HepG2 (cell line): Measurements from ENCODE around the gene METTL27. TPM values are rescaled to one million over a fixed set of nuclear protein-coding genes. Genes with fewer than 3 reads are reported as not detected.

ENCODE experiments used
- ATAC-seq: fragments of 200-7000 bp; cut with Tn5 transposase; 3 replicates; pipeline ENCODE4 v1.9.1; 2020; ENCODE audit warnings: mild to moderate bottlenecking, moderate library complexity
- BruUV-seq: library from RNA; stranded (reverse); fragments of 400-500 nt; replicated peaks from 2 replicates; lab custom pipeline; 2021; lab: Mats Ljungman, UMichigan
- CTCF ChIA-PET: fragments of 300-600 bp; formaldehyde crosslinking; extraction: SDS; loops from one replicate; lab custom pipeline; 2021; ENCODE audit warnings: low total read pairs, inconsistent platforms, low intra/inter-chr PET ratio; lab: Yijun Ruan, JAX
- POLR2A ChIA-PET: fragments of 350-600 bp; sonication (Branson Sonifier 250); formaldehyde crosslinking; loops from one replicate; lab custom pipeline; 2020; ENCODE audit warnings: antibody characterized with exemption, inconsistent platforms; lab: Yijun Ruan, JAX
- DNase-seq: peaks from one replicate; pipeline ENCODE4 v3.0.0-alpha.2; 2015; ENCODE audit warnings: low spot score
- FAIRE-seq: peaks from 3 replicates; lab custom pipeline; 2011; peaks lifted over from hg19 to GRCh38; lab: Jason Lieb, UNC
- H2AFZ ChIP-seq: one replicate; pipeline ENCODE4 v1.6.1; 2011; ENCODE audit warnings: low read length, inconsistent platforms
- H3K27ac ChIP-seq: fragments of 300-600 bp; 3 replicates; pipeline ENCODE4 v1.8.0; 2011; ENCODE audit warnings: mixed run types, mild to moderate bottlenecking, mixed read lengths, low read length, inconsistent platforms; ENCODE audit not compliant: insufficient read depth; ENCODE audit errors: extremely low read length
- H3K27me3 ChIP-seq, 2 experiments: fragments of 200-600 bp in 1 of 2; 2 replicates in 1 of 2; 3 replicates in 1 of 2; pipeline versions ENCODE4 v1.6.0 to v1.8.0; 2011; ENCODE audit warnings: low read length in 2 of 2, mild to moderate bottlenecking in 2 of 2, moderate library complexity in 2 of 2, inconsistent platforms in 1 of 2; ENCODE audit not compliant: insufficient read depth in 2 of 2, control insufficient read depth in 1 of 2
- H3K36me3 ChIP-seq, 2 experiments: fragments of 200-600 bp in 1 of 2; replicated peaks in 1 of 2; 2 replicates in 1 of 2; 3 replicates in 1 of 2; pipeline versions ENCODE4 v1.5.1 to v1.8.0; 2011; ENCODE audit warnings: low read length in 2 of 2, inconsistent platforms in 1 of 2; ENCODE audit not compliant: insufficient read depth in 2 of 2, control insufficient read depth in 1 of 2
- H3K4me1 ChIP-seq: 2 replicates; pipeline ENCODE4 v1.5.1; 2012; ENCODE audit warnings: low read length, inconsistent platforms; ENCODE audit not compliant: insufficient read depth
- H3K4me2 ChIP-seq: 2 replicates; pipeline ENCODE4 v1.6.0; 2011; ENCODE audit warnings: low read depth, low read length, inconsistent platforms
- H3K4me3 ChIP-seq, 3 experiments: fragments of 200-600 bp in 1 of 3; sonication (generic), shearing (Covaris generic) in 1 of 3; replicated peaks in 1 of 3; 2 replicates each; pipeline ENCODE4 v1.5.1; 2011 to 2016; ENCODE audit warnings: low read length in 3 of 3, inconsistent platforms in 2 of 3, low read depth in 2 of 3, mild to moderate bottlenecking in 2 of 3, control low read depth in 1 of 3, mixed read lengths in 1 of 3; ENCODE audit not compliant: insufficient read depth in 1 of 3
- H3K79me2 ChIP-seq: one replicate; pipeline ENCODE4 v1.6.1; 2011; ENCODE audit warnings: low read length, inconsistent platforms; ENCODE audit not compliant: insufficient read depth
- H3K9ac ChIP-seq: 2 replicates; pipeline ENCODE4 v1.6.0; 2011; ENCODE audit warnings: mild to moderate bottlenecking, low read depth, low read length, inconsistent platforms; ENCODE audit not compliant: insufficient read depth
- H3K9me3 ChIP-seq: 2 replicates; pipeline ENCODE4 v1.5.1; 2012; ENCODE audit warnings: mild to moderate bottlenecking, low read length
- H4K20me1 ChIP-seq: 2 replicates; pipeline ENCODE4 v1.6.0; 2011; ENCODE audit warnings: inconsistent platforms, mild to moderate bottlenecking, low read length, moderate library complexity; ENCODE audit not compliant: insufficient read depth
- HIC2 ChIP-seq: sonication (generic); formaldehyde crosslinking; IDR thresholded peaks from 2 replicates; pipeline ENCODE4 v1.9.0; 2022; ENCODE audit warnings: low read depth, missing genetic modification reagents
- HNF4A ChIP-seq: sonication (generic); formaldehyde crosslinking; IDR thresholded peaks from 2 replicates; pipeline ENCODE4 v1.4.0; 2020; ENCODE audit warnings: missing genetic modification reagents
- HNF4G ChIP-seq, 2 experiments: sonication (generic) in 1 of 2; formaldehyde crosslinking in 1 of 2; IDR thresholded peaks; 2 replicates each; pipeline versions ENCODE4 v1.4.0 to v1.6.1; 2011 to 2020; ENCODE audit warnings: borderline replicate concordance in 2 of 2, low read depth in 2 of 2, mild to moderate bottlenecking in 2 of 2, low read length in 1 of 2, missing genetic modification reagents in 1 of 2, moderate library complexity in 1 of 2
- MNT ChIP-seq: fragments of 450-650 bp; IDR thresholded peaks from 2 replicates; pipeline ENCODE4 v1.6.1; 2016
- PATZ1 ChIP-seq: sonication (generic); formaldehyde crosslinking; IDR thresholded peaks from 2 replicates; pipeline ENCODE4 v1.4.0; 2020; ENCODE audit warnings: missing genetic modification reagents
- RBAK ChIP-seq: sonication (generic); formaldehyde crosslinking; IDR thresholded peaks from 2 replicates; pipeline ENCODE4 v1.5.1; 2020; ENCODE audit warnings: mild to moderate bottlenecking, missing genetic modification reagents
- SIN3B ChIP-seq: fragments of 150-350 bp; IDR thresholded peaks from 2 replicates; pipeline ENCODE4 v1.6.1; 2014; ENCODE audit warnings: low read length
- SKI ChIP-seq: fragments of 450-650 bp; IDR thresholded peaks from one replicate; pipeline ENCODE4 v1.6.1; 2018; ENCODE audit warnings: mild to moderate bottlenecking; ENCODE audit not compliant: partially characterized antibody
- TARDBP ChIP-seq: sonication (generic); formaldehyde crosslinking; IDR thresholded peaks from 2 replicates; pipeline ENCODE4 v1.8.0; 2022; ENCODE audit warnings: mild to moderate bottlenecking, missing genetic modification reagents
- XRCC5 ChIP-seq: fragments of 200-400 bp; formaldehyde crosslinking; optimal IDR thresholded peaks from 2 replicates; pipeline ENCODE3; 2017; ENCODE audit warnings: mild to moderate bottlenecking, low read length
- ZBTB44 ChIP-seq: sonication (generic); formaldehyde crosslinking; IDR thresholded peaks from 2 replicates; pipeline ENCODE4 v1.4.0; 2020; ENCODE audit warnings: missing genetic modification reagents
- ZNF775 ChIP-seq: sonication (generic); formaldehyde crosslinking; IDR thresholded peaks from 2 replicates; pipeline ENCODE4 v1.4.0; 2020; ENCODE audit warnings: missing genetic modification reagents, mild to moderate bottlenecking, moderate library complexity, borderline replicate concordance
- WGBS: methylation state at CpG from one replicate; pipeline ENCODE4 v1.1.6; 2017; ENCODE audit warnings: low lambda C conversion rate; 5-methylcytosine and 5-hydroxymethylcytosine counted together
- in situ Hi-C: cut with HindIII; loops from 2 replicates; pipeline ENCODE4 v1.10.0; 2017; ENCODE audit warnings: low pct_unique_long_range_greater_than_20kb; ENCODE audit not compliant: extremely low pct_ligation_motif_present
- intact Hi-C: fragments of 100-400 bp; cut with micrococcal nuclease; formaldehyde crosslinking; loops from one replicate; pipeline ENCODE4 v1.10.0; 2022; ENCODE audit not compliant: unreplicated experiment
- polyA plus RNA-seq, 8 experiments: library from polyadenylated mRNA; depleted of rRNA in 3 of 8; stranded (reverse) in 7 of 8; unstranded in 1 of 8; fragments of >200 nt; fragmentation: Illumina TruSeq in 4 of 8; extraction: Trizol in 4 of 8; gene quantifications; 2 replicates each; pipeline versions ENCODE4 v1.2.1 to v1.2.3, GENCODE V29; 2011 to 2016; ENCODE audit warnings: low read depth in 4 of 8, missing spikeins in 1 of 8, mixed read lengths in 1 of 8; ENCODE audit not compliant: insufficient read depth in 1 of 8
- total RNA-seq, 5 experiments: library from RNA; depleted of rRNA; stranded (reverse); fragments of >200 nt; fragmentation: Illumina TruSeq; extraction: Trizol; gene quantifications; 2 replicates each; pipeline ENCODE4 v1.2.3, GENCODE V29; 2016; ENCODE audit warnings: low read depth in 1 of 5

METTL27 gene
- total and polyA plus RNA-seq, 2 of the 13 experiments (the other 11 are each of a cell fraction or from before 2014, with no cell fraction given) = 2.0 to 3.0 TPM

GRCh38 chr7:73887762-73888161 is 45.4 kb upstream of the METTL27 start:
- Histone ChIP-seq H3K27ac (no peak overlapping the region), H3K4me1 (peaks cover 17% of the 10 kb centered on the region), H4K20me1 (no peaks in the 10 kb centered on the region), H3K27me3 (peaks cover 1 to 22% of the 10 kb centered on the region in 2 experiments; a peak in 4 of 5 replicates)
- POLR2A ChIA-PET = no interaction called here
- peak; percentile 45 for ATAC-seq
- TF ChIP-seq XRCC5 (no peak), ZNF775 (CRISPR knock-in tag) (no peak), PATZ1 (CRISPR knock-in tag) (peak; percentile 52), MNT (no peak), RBAK (CRISPR knock-in tag) (no peak), HIC2 (CRISPR knock-in tag) (no peak), SKI (peak; percentile 55), HNF4A (CRISPR knock-in tag) (peak; percentile 41; the same call in 1 of the 2 replicates), TARDBP (CRISPR knock-in tag) (no peak), SIN3B (no peak), ZBTB44 (CRISPR knock-in tag) (no peak), HNF4G (IDR thresholded peaks at IDR 0.05; ENCODE audit: borderline replicate concordance, low read depth, low read length) (peak; percentile 24; the same call in 1 of the 2 replicates), HNF4G (CRISPR knock-in tag; IDR thresholded peaks at IDR 0.05; ENCODE audit: borderline replicate concordance, low read depth) (no peak)
- TF ChIP-seq, all 625 proteins: peak for 4
- intact Hi-C loops (no loop called here), in situ Hi-C loops (no loop called here)
- no peak for FAIRE-seq
- CTCF ChIA-PET = no interaction called here
- Histone ChIP-seq H3K79me2 (no peaks in the 10 kb centered on the region), H2AFZ (no peak overlapping the region), H3K9ac (no peak overlapping the region), H3K9me3 (no peaks in the 10 kb centered on the region), H3K4me3 (no peak overlapping the region), H3K4me2 (no peak overlapping the region), H3K36me3 (no peaks in the 10 kb centered on the region)
- no CpG with 5 or more reads among the region's 5 CpGs for WGBS
- DNase-seq = peak; percentile 16
- no TSS peak for BruUV-seq
